ENCODE measurements around the gene IFT88. TPM values are rescaled to one million over a fixed set of nuclear protein-coding genes. Genes with fewer than 3 reads are reported as not detected.

Gene IFT88
- 1 to 10 TPM; 5.6 to 6.9 (median 6.2) TPM for polyA plus RNA-seq

GRCh38 chr13:20566898-20567874 lies at the start of gene IFT88:
Gene IFT88, plus strand, starts transcription at chr13:20567157. Its CDS starts 7,229 bp downstream, at chr13:20574386.
- H3K36me3 Mint-ChIP-seq, result no peaks in the 10 kb centered on the region
- peaks cover 4 to 7% (median 6%) of the 10 kb centered on the region in 3 donors for H3K27me3 Mint-ChIP-seq (ENCODE audit: low read depth in 3 of 3)
- H3K27ac Mint-ChIP-seq, result peak within 1 kb of the TSS; percentile 80 to 96 (median 92)
- H3K4me3 Mint-ChIP-seq, result peak within 1 kb of the TSS; percentile 91 to 94 (median 93)
- peak; percentile 84 for DNase-seq
- H3K4me1 Mint-ChIP-seq, result peaks cover 14 to 19% of the 10 kb centered on the region in 2 donors
- H3K9me3 Mint-ChIP-seq, result peaks cover 0 to 5% (median 0%) of the 10 kb centered on the region in 6 donors

GRCh38 chr13:20518660-20519100 lies 48.3 kb upstream of the IFT88 start:
- DNase-seq, result no peak
- Mint-ChIP-seq H3K4me3 (no peak overlapping the region), H3K4me1 (peaks cover 0 to 1% of the 10 kb centered on the region in 2 donors), H3K9me3 (no peaks in the 10 kb centered on the region), H3K36me3 (peaks cover 0 to 7% (median 3%) of the 10 kb centered on the region in 3 donors), H3K27me3 (ENCODE audit: low read depth in 3 of 3) (no peaks in the 10 kb centered on the region), H3K27ac (no peak overlapping the region)

- H3K4me1 Mint-ChIP-seq, result peaks cover 6 to 7% of the 10 kb centered on the region in 2 donors
- no peak overlapping the region for H3K27ac Mint-ChIP-seq
- peaks cover 0 to 3% (median 3%) of the 10 kb centered on the region in 3 donors for H3K36me3 Mint-ChIP-seq
- DNase-seq, result no peak
- H3K4me3 Mint-ChIP-seq, result no peak overlapping the region
- no peaks in the 10 kb centered on the region for H3K9me3 Mint-ChIP-seq
- H3K27me3 Mint-ChIP-seq (ENCODE audit: low read depth in 3 of 3), result no peaks in the 10 kb centered on the region
These were observed 47.1 kb upstream of the IFT88 start for GRCh38 chr13:20519875-20520274.

GRCh38 chr13:20521364-20522115 lies 45.4 kb upstream of the IFT88 start:
- peaks cover 0 to 7% (median 4%) of the 10 kb centered on the region in 3 donors for H3K27me3 Mint-ChIP-seq (ENCODE audit: low read depth in 3 of 3)
- DNase-seq, result no peak
- H3K36me3 Mint-ChIP-seq, result no peaks in the 10 kb centered on the region
- H3K4me1 Mint-ChIP-seq, result peaks cover 15 to 16% of the 10 kb centered on the region in 2 donors
- H3K9me3 Mint-ChIP-seq, result no peaks in the 10 kb centered on the region
- H3K27ac Mint-ChIP-seq, result no peak overlapping the region
- H3K4me3 Mint-ChIP-seq, result no peak overlapping the region

- peak overlapping the region; percentile 32 to 80 (median 62) for H3K27ac Mint-ChIP-seq
- no peaks in the 10 kb centered on the region for H3K9me3 Mint-ChIP-seq
- peak overlapping the region; percentile 84 to 91 (median 85) for H3K4me3 Mint-ChIP-seq
- H3K36me3 Mint-ChIP-seq, result no peaks in the 10 kb centered on the region
- peak in 2 of 3 donors; percentile 2 to 18 for DNase-seq
- peaks cover 0 to 7% (median 4%) of the 10 kb centered on the region in 3 donors for H3K27me3 Mint-ChIP-seq (ENCODE audit: low read depth in 3 of 3)
- peaks cover 18 to 20% of the 10 kb centered on the region in 2 donors for H3K4me1 Mint-ChIP-seq
These were observed 41.8 kb upstream of the IFT88 start for GRCh38 chr13:20525144-20525600.

- Mint-ChIP-seq H3K9me3 (no peaks in the 10 kb centered on the region), H3K27ac (peak within 1 kb of the TSS; percentile 85 to 94 (median 92)), H3K36me3 (no peaks in the 10 kb centered on the region), H3K4me3 (peak within 1 kb of the TSS; percentile 84 to 97 (median 92)), H3K27me3 (ENCODE audit: low read depth in 3 of 3) (peaks cover 0 to 10% (median 4%) of the 10 kb centered on the region in 3 donors), H3K4me1 (peaks cover 18 to 20% of the 10 kb centered on the region in 2 donors)
- DNase-seq, result peak; percentile 64 to 68 (median 66)
These were observed 41.1 kb upstream of the IFT88 start, which contains the start of gene CRYL1 for GRCh38 chr13:20525601-20526544. Gene CRYL1, minus strand, starts transcription at chr13:20525857. Its CDS starts 63 bp downstream, at chr13:20525794.

GRCh38 chr13:20526664-20527063 lies 40.3 kb upstream of the IFT88 start:
- H3K27ac Mint-ChIP-seq, result peak overlapping the region; percentile 85 to 94 (median 92)
- H3K4me3 Mint-ChIP-seq, result peak overlapping the region; percentile 82 to 97 (median 92)
- no peak for DNase-seq
- H3K9me3 Mint-ChIP-seq, result no peaks in the 10 kb centered on the region
- peaks cover 18 to 20% of the 10 kb centered on the region in 2 donors for H3K4me1 Mint-ChIP-seq
- no peaks in the 10 kb centered on the region for H3K36me3 Mint-ChIP-seq
- H3K27me3 Mint-ChIP-seq (ENCODE audit: low read depth in 3 of 3), result peaks cover 0 to 12% (median 4%) of the 10 kb centered on the region in 3 donors

- peaks cover 0 to 12% (median 4%) of the 10 kb centered on the region in 3 donors for H3K27me3 Mint-ChIP-seq (ENCODE audit: low read depth in 3 of 3)
- peaks cover 17 to 20% of the 10 kb centered on the region in 2 donors for H3K4me1 Mint-ChIP-seq
- peak overlapping the region in 1 of 6 donors; percentile 31 for H3K27ac Mint-ChIP-seq
- H3K36me3 Mint-ChIP-seq, result no peaks in the 10 kb centered on the region
- no peak overlapping the region for H3K4me3 Mint-ChIP-seq
- DNase-seq, result no peak
- H3K9me3 Mint-ChIP-seq, result no peaks in the 10 kb centered on the region
These were observed 38.5 kb upstream of the IFT88 start for GRCh38 chr13:20528452-20528851.

- Mint-ChIP-seq H3K27me3 (ENCODE audit: low read depth in 3 of 3) (peaks cover 0 to 4% (median 0%) of the 10 kb centered on the region in 3 donors), H3K27ac (no peak overlapping the region), H3K36me3 (no peaks in the 10 kb centered on the region), H3K4me1 (no peaks in the 10 kb centered on the region), H3K4me3 (no peak overlapping the region), H3K9me3 (peaks cover 0 to 2% (median 2%) of the 10 kb centered on the region in 6 donors)
- no peak for DNase-seq
These were observed 32.8 kb upstream of the IFT88 start for GRCh38 chr13:20534038-20534608.

- peaks cover 0 to 3% (median 0%) of the 10 kb centered on the region in 3 donors for H3K36me3 Mint-ChIP-seq
These were observed 30.0 kb upstream of the IFT88 start for GRCh38 chr13:20536992-20537391.

GRCh38 chr13:20544201-20544923 lies 22.6 kb upstream of the IFT88 start:
- Mint-ChIP-seq H3K36me3 (peaks cover 0 to 3% (median 0%) of the 10 kb centered on the region in 3 donors), H3K4me3 (no peak overlapping the region)

More at GRCh38 chr13:20536992-20537391, 30.0 kb upstream of the IFT88 start:
- Mint-ChIP-seq H3K4me3 (no peak overlapping the region), H3K4me1 (no peaks in the 10 kb centered on the region), H3K27me3 (ENCODE audit: low read depth in 3 of 3) (no peaks in the 10 kb centered on the region), H3K9me3 (peaks cover 0 to 2% (median 2%) of the 10 kb centered on the region in 6 donors), H3K27ac (no peak overlapping the region)
- no peak for DNase-seq

GRCh38 chr13:20546556-20546955 lies 20.4 kb upstream of the IFT88 start:
- Mint-ChIP-seq H3K27ac (peak overlapping the region in 5 of 6 donors; percentile 2 to 60 (median 4)), H3K4me1 (peaks cover 24 to 25% of the 10 kb centered on the region in 2 donors), H3K9me3 (no peaks in the 10 kb centered on the region), H3K4me3 (peak overlapping the region in 4 of 5 donors; percentile 2 to 58 (median 26)), H3K27me3 (ENCODE audit: low read depth in 3 of 3) (no peaks in the 10 kb centered on the region), H3K36me3 (no peaks in the 10 kb centered on the region)
- DNase-seq, result no peak

More at GRCh38 chr13:20544201-20544923, 22.6 kb upstream of the IFT88 start:
- Mint-ChIP-seq H3K27me3 (ENCODE audit: low read depth in 3 of 3) (no peaks in the 10 kb centered on the region), H3K9me3 (no peaks in the 10 kb centered on the region), H3K27ac (no peak overlapping the region), H3K4me1 (peaks cover 24 to 25% of the 10 kb centered on the region in 2 donors)
- DNase-seq, result no peak
